IPS-18c (cell line): ENCODE results near the gene TMEM39B.
A peak's percentile ranks its signal among the peaks of the same experiment; 100 is the strongest.
"Not testable (repeated sequence)": the region's sequence is repeated elsewhere in the genome, so short reads cannot be mapped to it uniquely, and the experiment has no call there.

Experiments
- H3K4me3 ChIP-seq: 2 replicates; pipeline ENCODE4 v1.7.0; 2013; ENCODE audit warnings: low read depth, mild to moderate bottlenecking, low read length, moderate library complexity; ENCODE audit not compliant: insufficient read depth
- H3K9me3 ChIP-seq: one replicate; pipeline ENCODE4 v1.6.1; 2013; ENCODE audit warnings: mild to moderate bottlenecking, low read length, moderate library complexity; ENCODE audit not compliant: control insufficient read depth, insufficient read depth

TMEM39B gene

DNA sequence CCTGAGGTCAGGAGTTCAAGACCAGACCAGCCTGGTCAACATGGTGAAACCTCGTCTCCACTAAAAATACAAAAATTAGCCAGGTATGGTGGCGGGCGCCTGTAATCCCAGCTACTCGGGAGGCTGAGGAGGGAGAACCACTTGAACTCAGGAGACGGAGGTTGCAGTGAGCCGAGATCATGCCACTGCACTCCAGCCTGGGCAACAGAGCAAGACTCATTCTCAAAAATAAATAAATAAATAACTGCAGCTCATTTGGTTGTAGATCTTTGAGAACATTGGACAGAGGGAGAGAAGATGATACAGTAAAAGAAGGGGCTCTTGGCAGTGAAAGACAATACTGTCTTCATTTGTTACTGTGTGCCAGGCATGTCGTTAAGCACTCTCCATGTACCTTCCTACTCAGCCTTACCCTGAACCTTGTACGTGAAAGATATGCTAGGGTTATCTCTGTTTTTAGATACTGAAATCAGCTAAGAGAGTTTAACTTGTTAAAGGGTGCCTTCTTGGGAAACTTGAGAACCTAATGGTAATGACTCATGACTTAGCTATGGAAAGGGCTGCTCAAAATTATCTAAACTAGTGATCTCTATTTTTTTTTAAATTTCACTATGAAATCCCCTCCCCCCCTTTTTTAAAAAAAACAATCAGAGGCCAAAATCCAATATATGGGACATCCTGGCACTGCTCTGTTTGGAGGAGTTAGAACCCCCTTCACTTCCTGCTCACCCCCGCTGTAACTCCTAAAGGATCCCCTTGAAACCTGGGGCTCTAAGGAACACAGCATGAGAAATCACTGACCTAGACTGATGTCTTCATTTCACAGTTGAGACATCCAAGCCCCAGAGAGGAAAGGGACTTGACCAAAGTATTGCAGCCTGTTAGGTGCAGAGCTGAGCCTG is 28.3 kb downstream of the TMEM39B start:
- H3K9me3 ChIP-seq: no peaks in the 10 kb centered on the region

DNA sequence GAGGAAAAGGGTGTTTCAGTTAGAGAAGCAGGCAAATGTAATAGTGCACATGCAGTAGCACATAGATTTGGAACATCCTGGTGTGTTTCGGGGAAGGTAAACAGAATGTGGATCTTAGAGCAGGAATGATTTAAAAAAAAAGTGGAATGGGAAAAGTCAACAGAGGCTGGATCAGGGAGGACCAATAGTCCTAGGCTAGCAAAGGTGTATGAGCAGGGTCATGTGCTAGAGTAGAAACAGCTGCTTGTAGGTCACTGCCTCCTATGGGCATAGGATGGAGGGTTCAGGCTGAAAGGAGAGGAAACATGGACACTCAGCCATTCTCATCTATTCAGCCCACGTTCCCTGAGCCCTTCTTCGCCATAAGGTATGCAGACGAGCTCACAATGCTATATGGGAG is 31.4 kb downstream of the TMEM39B start:
- no peak overlapping the region for H3K4me3 ChIP-seq

More for the DNA sequence above, 28.3 kb downstream of the TMEM39B start:
- H3K4me3 ChIP-seq: no peak overlapping the region

DNA sequence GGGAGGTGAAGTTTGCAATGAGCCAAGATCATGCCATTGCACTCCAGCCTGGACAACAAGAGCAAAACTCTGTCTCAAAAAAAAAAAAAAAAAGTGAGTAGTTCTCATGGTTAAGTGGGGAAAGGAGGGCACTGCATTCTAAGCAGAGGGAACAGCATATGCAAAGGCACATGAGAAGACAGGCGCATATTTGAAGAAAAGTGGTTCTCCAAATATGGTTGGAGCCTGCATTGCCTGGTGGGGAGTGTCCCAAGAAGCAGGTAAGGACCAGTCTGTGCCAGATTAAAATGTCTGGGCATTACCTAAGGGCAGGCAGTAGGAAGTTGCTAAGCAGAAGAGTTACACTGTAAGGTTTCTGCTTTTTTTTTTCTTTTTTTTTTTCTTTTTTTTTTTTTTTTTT is 32.6 kb downstream of the TMEM39B start:
- H3K4me3 ChIP-seq: no peak overlapping the region
- no peaks in the 10 kb centered on the region for H3K9me3 ChIP-seq

More for the DNA sequence above, 31.4 kb downstream of the TMEM39B start:
- H3K9me3 ChIP-seq: no peaks in the 10 kb centered on the region

DNA sequence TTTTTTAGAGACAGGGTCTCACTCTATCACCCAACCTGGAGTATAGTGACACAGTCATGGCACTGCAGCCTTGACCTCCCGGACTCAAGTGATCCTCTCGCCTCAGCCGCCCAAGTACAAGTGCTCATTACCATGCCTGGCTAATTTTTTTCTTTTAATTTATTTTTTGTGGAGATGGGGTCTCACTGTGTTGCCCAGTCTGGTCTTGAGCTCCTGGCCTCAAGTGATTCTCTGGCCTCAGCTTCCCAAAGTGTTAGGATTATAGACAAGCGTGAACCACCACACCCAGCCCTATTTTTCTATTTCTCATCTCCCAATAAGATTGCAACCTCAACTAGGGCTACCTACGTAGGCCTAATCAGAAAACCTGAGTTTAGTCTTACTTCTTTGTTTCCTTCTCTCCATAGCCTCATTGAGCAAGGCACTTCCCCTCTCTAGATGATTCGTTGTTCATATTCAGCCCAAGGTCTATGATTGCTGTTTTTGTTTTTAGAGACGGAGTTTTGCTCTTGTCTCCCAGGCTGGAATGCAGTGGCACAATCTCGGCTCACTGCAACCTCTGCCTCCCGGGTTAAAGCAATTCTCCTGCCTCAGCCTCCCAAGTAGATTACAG is 34.0 kb downstream of the TMEM39B start:
- Histone ChIP-seq H3K4me3 (no peak overlapping the region), H3K9me3 (no peaks in the 10 kb centered on the region)

DNA sequence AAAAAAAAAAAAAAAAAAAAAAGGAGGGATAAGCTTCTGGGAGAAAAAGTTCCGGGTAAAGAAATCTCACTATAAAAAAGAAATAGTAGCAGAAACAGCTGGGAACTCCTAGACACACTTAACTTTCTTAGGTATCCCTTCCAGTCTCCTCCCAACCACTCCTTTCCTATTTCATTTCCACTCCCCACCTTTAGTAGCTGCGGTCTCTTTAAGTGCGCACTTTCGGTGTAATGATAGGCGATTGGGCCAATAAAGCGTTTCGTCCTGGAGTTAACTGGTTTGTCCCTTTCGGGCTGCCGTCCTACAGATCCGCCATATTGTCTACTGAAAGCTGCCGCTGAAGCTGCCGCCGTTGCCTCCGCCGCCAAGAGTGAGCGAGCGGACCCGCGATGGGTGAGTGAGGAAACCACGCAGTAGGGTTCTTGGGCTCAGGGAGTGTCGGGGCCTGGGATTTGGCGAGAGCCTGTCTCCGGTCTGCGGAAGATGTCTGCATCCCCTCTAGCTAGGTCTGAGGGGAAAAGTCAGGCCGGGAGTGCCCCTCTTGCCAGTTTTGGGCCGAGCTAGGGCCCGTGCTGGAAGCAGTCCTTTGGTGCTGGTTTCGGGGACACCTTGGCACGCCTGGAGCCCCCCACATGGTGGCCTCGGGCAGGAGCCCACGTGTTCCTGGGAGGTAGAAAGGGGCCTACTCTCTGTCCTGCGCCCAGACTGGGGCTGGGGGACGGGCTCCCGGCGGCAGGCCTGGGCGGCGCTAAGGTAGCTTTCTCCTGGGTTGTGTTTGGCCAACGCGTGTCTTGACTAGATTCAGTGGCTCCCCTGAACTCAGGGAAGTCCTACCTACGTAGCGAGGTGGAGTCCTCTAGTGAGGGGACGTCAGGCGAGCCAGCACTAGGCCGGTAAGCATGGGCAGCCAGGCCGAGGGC is 35.3 kb downstream of the TMEM39B start, which contains the start of gene KPNA6:
KPNA6 (plus strand) TSS at position 315 of the 920 bp plus-strand sequence; CDS start at position 390, 75 bp downstream.
- H3K9me3 ChIP-seq: no peaks in the 10 kb centered on the region

DNA sequence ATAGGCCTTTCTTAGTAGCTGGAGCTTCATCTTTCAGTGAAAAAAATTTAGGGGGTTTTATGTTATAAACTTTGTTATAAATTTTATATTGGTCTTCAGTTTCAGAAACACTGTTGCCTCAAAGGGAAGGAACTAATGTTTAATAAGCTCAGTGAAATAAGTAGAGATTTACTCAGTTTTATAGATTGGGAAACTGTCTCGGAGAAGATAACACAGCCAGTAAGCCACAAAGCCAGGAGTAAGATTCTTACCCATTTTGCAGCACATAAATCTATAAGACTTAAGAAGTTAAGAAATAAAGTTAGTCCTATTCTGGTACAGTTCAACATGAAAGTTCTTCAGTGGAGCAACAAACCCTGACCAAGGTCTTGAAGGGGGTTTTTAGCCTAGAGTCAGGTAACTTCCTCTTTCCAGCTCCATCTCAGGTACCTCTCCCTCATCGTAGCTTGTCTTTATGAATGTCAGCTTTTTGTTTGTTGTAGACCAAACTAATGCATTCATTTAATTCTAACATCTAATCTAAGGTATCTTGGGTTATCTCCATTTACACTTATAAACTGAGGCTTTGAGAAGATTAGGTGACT is 38.4 kb downstream of the TMEM39B start:
- no peak overlapping the region for H3K4me3 ChIP-seq
- H3K9me3 ChIP-seq: no peaks in the 10 kb centered on the region

More for the DNA sequence above, 35.3 kb downstream of the TMEM39B start, which contains the start of gene KPNA6:
- peak within 1 kb of the TSS; percentile 100 for H3K4me3 ChIP-seq

DNA sequence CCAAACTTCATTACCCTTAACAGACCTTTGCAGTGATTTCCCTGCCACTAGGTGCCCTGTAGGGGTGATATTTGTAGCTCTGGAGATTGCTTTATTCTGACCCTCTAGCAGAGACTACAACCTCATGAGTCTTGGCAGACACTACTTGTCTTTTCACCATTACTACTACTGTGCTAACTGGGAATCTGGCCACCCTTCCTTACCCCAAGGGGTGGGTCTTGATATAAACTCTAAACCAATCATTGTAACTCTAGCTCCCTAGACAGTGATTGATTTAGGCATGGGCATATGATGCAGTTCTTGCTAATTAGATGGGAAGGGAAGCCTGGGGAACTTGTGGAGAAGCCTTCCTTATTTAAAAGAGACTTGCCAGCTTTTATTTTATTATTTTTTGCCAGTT is 39.0 kb downstream of the TMEM39B start:
- Histone ChIP-seq H3K4me3 (no peak overlapping the region), H3K9me3 (no peaks in the 10 kb centered on the region)

DNA sequence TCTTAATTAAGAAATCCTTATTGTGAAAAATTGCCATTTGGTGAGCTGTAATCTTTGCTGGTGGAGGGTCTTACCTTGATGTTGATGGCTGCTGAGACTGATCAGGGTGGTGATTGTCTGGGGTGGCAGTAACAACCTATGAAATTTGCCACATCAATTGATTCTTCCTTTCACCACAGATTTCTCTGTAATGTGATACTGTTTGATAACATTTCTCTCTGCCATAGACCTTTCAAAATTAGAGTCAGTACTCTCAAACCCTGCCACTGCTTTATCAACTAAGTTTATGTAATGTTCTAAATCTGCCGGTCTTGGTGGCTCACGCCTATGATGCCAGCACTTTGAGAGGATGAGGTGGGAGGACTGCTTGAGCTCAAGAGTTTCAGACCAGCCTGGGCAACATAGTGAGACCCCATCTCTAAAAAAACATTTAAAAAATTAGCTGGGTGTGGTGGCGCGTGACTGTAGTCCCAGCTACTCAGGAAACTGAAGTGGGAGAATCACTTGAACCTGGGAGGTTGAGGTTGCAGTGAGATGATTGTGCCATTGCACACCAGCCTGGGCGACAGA is 40.2 kb downstream of the TMEM39B start:
- Histone ChIP-seq H3K4me3 (no peak overlapping the region), H3K9me3 (no peaks in the 10 kb centered on the region)

DNA sequence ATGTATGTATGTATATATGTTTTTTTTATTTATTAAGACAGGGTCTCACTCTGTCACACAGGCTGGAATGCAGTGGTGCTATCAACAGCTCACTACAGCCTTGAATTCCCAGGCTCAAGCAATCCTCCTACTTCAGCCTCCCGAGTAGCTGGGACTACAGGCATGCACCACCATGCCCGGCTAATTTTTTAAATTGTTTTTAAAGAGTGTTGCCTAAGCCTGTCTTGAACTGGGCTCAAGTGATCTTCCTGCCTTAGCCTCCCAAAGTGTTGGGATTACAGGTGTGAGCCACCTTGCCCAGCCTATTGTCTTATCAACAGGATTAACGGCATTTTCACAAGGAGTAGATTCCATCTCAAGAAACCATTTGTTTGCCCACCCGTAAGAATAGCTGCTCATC is 40.7 kb downstream of the TMEM39B start:
- not testable (repeated sequence) for H3K4me3 ChIP-seq, H3K9me3 ChIP-seq

DNA sequence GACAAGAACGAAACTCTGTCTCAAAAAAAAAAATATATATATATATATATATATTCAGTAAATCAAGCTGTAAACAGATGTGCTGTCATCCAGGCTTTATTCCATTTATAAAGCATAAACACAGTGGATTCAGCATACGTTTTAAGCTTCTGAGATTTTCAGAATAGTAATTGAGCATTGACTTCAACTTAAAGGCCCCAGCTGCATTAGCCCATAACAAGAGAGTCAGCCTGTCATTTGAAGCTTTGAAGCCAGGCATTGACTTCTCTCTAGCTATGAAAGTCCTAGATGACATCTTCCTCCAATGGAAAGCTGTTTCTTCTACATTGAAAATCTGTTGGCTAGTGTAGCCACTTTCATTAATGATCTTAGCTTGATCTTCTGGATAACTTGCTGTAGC is 41.7 kb downstream of the TMEM39B start:
- Histone ChIP-seq H3K4me3 (no peak overlapping the region), H3K9me3 (no peaks in the 10 kb centered on the region)

DNA sequence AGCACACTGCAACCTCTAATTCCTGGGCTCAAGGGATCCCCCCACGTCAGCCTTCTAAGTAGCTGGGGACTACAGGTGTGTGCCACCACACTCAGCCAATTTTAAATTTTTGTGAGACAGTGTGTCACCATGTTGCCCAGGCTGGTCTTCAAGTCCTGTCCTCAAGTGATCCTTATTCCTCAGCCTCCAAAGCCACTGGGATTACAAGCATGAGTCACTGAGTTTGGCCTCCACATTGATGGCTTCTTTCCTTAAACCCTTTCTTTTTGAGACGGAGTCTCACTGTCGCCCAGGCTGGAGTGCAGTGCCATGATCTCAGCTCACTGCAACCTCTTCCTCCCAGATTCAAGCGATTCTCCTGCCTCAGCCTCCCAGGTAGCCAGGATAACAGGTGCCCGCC is 42.8 kb downstream of the TMEM39B start:
- no peaks in the 10 kb centered on the region for H3K9me3 ChIP-seq
- no peak overlapping the region for H3K4me3 ChIP-seq

DNA sequence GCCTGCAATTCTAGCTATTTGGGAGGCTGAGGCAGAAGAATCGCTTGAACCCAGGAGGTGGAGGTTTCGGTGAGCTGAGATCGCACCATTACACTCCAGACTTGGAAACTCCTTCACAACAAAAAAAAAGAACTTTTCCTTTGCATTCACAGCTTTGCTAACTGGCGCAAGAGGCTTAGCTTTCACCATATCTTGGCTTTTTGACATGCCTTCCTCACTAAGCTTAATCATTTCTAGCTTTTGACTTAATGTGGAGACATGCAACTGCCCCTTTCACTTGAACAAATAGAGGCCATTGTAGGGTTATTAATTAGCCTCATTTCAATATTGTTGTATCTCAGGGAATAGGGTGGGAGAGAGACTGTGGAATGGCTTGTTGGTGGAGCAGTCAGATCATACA is 43.8 kb downstream of the TMEM39B start:
- Histone ChIP-seq H3K9me3 (no peaks in the 10 kb centered on the region), H3K4me3 (no peak overlapping the region)

DNA sequence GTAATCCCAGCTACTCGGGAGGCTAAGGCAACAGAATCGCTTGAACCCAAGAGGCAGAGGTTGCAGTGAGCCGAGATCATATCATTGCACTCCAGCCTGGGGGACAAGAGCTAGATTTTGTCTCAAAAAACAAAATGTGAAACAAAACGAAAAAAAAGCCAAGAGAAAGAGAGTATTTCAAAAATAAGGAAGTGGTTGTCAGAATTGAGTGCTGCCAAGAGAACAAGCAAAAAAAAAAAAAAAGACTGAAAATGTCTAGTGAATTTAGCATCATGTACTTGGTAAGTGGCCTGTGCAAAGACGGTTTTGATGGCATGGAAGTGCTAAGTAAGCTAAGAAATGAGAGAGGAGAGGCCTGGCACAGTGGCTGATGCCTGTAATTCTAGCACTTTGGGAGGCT is 49.4 kb downstream of the TMEM39B start:
- Histone ChIP-seq H3K4me3 (no peak overlapping the region), H3K9me3 (no peaks in the 10 kb centered on the region)

DNA sequence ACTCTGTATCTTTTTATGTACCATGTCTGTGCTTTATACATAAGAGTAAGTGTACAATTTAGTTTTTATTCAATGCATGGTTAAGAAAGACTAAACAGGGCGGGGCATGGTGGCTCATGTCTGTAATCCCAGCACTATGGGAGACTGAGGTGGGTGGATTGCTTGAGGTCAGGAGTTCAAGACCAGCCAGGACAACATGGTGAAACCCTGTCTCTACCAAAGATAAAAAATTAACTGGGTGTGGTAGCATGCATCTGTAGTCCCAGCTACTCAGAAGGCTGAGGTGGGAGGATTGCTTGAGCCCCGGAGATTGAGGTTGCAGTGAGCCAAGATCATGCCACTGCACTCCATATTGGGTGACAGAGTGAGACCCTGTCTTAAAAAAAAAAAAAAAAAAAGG is 50.6 kb downstream of the TMEM39B start:
- not testable (repeated sequence) for H3K4me3 ChIP-seq, H3K9me3 ChIP-seq

DNA sequence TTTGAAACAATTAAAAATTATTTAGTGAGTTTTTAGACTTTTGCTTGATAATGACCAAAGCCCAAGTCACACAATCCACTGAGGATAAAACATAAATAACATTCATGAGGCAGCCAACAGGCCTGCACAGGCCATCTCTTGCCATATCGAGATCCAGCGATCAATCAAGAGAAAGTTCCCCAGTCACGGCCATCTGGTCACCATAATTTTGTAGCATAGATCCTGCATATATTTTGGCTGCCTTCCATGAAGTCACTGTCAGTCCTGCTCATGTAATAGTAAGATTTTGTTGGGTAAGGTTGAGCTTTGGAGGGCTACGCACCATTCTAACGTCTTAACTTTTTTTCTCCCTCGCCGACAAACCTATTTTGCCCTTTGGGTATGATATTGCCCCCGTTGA is 52.6 kb downstream of the TMEM39B start:
- Histone ChIP-seq H3K9me3 (no peaks in the 10 kb centered on the region), H3K4me3 (no peak overlapping the region)

DNA sequence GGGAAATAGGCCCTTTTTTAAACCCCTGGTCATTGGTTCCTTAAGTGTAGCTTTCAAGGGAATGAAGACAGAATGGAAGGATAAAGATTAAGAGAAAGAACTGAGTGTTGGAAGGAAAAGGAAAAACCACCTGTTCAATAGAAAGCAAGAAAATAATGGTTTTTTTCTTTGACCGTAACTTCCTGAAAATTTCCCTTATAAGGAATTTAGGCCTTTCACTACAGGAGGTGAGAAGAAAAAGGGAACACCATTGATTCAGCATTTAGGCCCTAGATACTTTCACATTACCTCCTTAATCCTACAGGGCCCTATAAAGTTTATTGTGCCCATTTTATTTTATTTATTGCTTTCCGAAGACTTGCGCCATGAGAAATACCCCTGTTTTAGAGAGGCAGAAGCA is 54.0 kb downstream of the TMEM39B start:
- H3K9me3 ChIP-seq: no peaks in the 10 kb centered on the region
- no peak overlapping the region for H3K4me3 ChIP-seq
